Smooth muscle cell (in vitro differentiated cells): ENCODE results near the gene KCNH4. TPM values are rescaled to one million over a fixed set of nuclear protein-coding genes. Genes with fewer than 3 reads are reported as not detected.
A peak's percentile ranks its signal among the peaks of the same experiment; 100 is the strongest.
"Not testable (repeated sequence)": the region's sequence is repeated elsewhere in the genome, so short reads cannot be mapped to it uniquely, and the experiment has no call there.

ENCODE experiments used
- DNase-seq: peaks from one replicate; lab custom pipeline; 2025; ENCODE audit not compliant: unreplicated experiment; lab: John Stamatoyannopoulos, UW
- H2AFZ ChIP-seq: fragments of 200-600 bp; sonication (generic); 2 replicates; pipeline ENCODE4 v1.6.0; 2016; ENCODE audit warnings: antibody characterized with exemption, low read depth, mild to moderate bottlenecking
- H3F3A ChIP-seq: fragments of 200-600 bp; sonication (generic); 2 replicates; pipeline ENCODE4 v1.6.0; 2017; ENCODE audit warnings: antibody characterized with exemption, low read depth
- H3K27ac ChIP-seq: fragments of 200-600 bp; sonication (generic); 2 replicates; pipeline ENCODE4 v1.5.1; 2016; ENCODE audit warnings: low read depth, mild to moderate bottlenecking
- H3K27me3 ChIP-seq: fragments of 200-600 bp; sonication (generic); 2 replicates; pipeline ENCODE4 v1.6.1; 2016; ENCODE audit warnings: low read depth, mild to moderate bottlenecking
- H3K36me3 ChIP-seq: fragments of 200-600 bp; sonication (generic); 2 replicates; pipeline ENCODE4 v1.5.1; 2016; ENCODE audit warnings: low read depth
- H3K4me1 ChIP-seq: fragments of 200-600 bp; sonication (generic); 2 replicates; pipeline ENCODE4 v1.5.1; 2016; ENCODE audit warnings: low read depth
- H3K4me2 ChIP-seq: fragments of 200-600 bp; sonication (generic); 2 replicates; pipeline ENCODE4 v1.6.0; 2016; ENCODE audit warnings: mild to moderate bottlenecking
- H3K4me3 ChIP-seq: fragments of 200-600 bp; sonication (generic); 2 replicates; pipeline ENCODE4 v1.5.1; 2016; ENCODE audit warnings: mild to moderate bottlenecking
- H3K79me2 ChIP-seq: fragments of 200-600 bp; sonication (generic); 2 replicates; pipeline ENCODE4 v1.6.0; 2016; ENCODE audit warnings: low read depth, mild to moderate bottlenecking
- H3K9ac ChIP-seq: fragments of 200-600 bp; sonication (generic); 2 replicates; pipeline ENCODE4 v1.6.0; 2016; ENCODE audit warnings: low read depth
- H3K9me3 ChIP-seq: fragments of 200-600 bp; sonication (generic); replicated peaks from 2 replicates; pipeline ENCODE4 v1.5.1; 2016; ENCODE audit warnings: low read depth
- H4K20me1 ChIP-seq: fragments of 200-600 bp; sonication (generic); 2 replicates; pipeline ENCODE4 v1.6.0; 2016; ENCODE audit warnings: low read depth
- whole genome bisulfite sequencing: methylation state at CpG from one replicate; pipeline ENCODE4 v1.1.7; 2016; ENCODE audit warnings: low lambda C conversion rate; 5-methylcytosine and 5-hydroxymethylcytosine counted together
- polyA plus RNA-seq: library from polyadenylated mRNA; unstranded; fragments of >200 nt; fragmentation: Nextera tagmentation; extraction: Ambion mirVana; gene quantifications from 2 replicates; pipeline ENCODE4 v1.2.1, GENCODE V29; 2016
- total RNA-seq: library from RNA; depleted of rRNA; stranded (reverse); fragments of >200 nt; gene quantifications from 2 replicates; pipeline ENCODE4 v1.2.3, GENCODE V29; 2014
- TF ChIP-seq, protein P1 (sequence below): fragments of 200-600 bp; sonication (generic); IDR thresholded peaks from 2 replicates; pipeline ENCODE4 v1.5.1; 2017; ENCODE audit warnings: borderline replicate concordance, mild to moderate bottlenecking, antibody characterized with exemption; ENCODE audit not compliant: insufficient read depth, poor library complexity, severe bottlenecking

Gene KCNH4
- total and polyA plus RNA-seq, 2 experiments from 2014 or later = not detected

DNA sequence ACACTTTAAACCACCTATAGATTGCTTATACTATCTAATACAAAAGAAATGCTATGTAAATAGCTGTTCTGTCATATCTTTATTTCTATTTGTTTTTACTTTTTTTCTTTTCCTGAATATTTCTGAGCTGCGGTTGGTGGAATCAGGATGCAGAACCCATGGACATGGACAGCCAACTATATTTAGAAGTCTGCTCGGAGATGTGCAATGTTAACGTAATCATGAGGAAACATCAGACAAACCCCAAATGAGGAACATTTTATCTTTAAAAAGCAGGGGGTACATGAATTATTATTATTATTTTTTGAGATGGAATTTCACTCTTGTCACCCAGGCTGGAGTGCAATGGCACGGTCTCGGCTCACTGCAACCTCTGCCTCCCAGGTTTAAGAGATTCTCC, 44.7 kb upstream of the KCNH4 start:
- no peak overlapping the region for H3K4me3 ChIP-seq
- 99% methylated on average over 5 of the region's 5 CpGs for WGBS
- H3K79me2 ChIP-seq = no peaks in the 10 kb centered on the region
- no peak overlapping the region for H3K4me2 ChIP-seq
- peaks cover 10% of the 10 kb centered on the region for H4K20me1 ChIP-seq
- no peak for DNase-seq
- H3F3A ChIP-seq = no peaks in the 10 kb centered on the region
- no peaks in the 10 kb centered on the region for H3K36me3 ChIP-seq
- H3K9me3 ChIP-seq = no peaks in the 10 kb centered on the region
- H3K4me1 ChIP-seq = no peaks in the 10 kb centered on the region
- H3K27ac ChIP-seq = no peak overlapping the region
- no peak overlapping the region for H3K9ac ChIP-seq
- TF ChIP-seq, protein P1, sequence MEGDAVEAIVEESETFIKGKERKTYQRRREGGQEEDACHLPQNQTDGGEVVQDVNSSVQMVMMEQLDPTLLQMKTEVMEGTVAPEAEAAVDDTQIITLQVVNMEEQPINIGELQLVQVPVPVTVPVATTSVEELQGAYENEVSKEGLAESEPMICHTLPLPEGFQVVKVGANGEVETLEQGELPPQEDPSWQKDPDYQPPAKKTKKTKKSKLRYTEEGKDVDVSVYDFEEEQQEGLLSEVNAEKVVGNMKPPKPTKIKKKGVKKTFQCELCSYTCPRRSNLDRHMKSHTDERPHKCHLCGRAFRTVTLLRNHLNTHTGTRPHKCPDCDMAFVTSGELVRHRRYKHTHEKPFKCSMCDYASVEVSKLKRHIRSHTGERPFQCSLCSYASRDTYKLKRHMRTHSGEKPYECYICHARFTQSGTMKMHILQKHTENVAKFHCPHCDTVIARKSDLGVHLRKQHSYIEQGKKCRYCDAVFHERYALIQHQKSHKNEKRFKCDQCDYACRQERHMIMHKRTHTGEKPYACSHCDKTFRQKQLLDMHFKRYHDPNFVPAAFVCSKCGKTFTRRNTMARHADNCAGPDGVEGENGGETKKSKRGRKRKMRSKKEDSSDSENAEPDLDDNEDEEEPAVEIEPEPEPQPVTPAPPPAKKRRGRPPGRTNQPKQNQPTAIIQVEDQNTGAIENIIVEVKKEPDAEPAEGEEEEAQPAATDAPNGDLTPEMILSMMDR = no peak
- H3K27me3 ChIP-seq = no peaks in the 10 kb centered on the region
- no peak overlapping the region for H2AFZ ChIP-seq

DNA sequence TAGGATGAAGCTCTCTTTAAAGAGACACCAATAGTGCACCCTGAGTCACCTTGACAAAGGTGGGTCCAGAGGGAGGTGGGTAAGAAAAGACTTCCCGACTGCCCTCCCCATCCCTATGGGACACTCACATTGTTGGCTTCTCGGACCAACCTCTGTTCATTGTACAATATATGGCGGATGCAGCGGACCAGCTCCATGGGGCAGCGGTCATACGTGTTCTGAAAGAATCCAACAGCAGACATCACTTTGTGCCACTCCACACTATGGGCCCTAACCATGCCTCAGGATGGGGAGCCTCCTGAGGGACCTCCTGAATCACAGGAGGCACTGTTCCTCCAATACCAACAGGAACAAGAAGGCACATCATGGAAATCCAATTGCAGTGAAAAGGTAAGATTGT, 43.7 kb upstream of the KCNH4 start:
- no peak overlapping the region for H3K27ac ChIP-seq
- 98% methylated on average over 6 of the region's 6 CpGs for WGBS
- no peaks in the 10 kb centered on the region for H3K27me3 ChIP-seq
- peaks cover 10% of the 10 kb centered on the region for H4K20me1 ChIP-seq
- DNase-seq = no peak
- no peak overlapping the region for H3K4me3 ChIP-seq
- H3K9ac ChIP-seq = no peak overlapping the region
- no peak overlapping the region for H2AFZ ChIP-seq
- no peak overlapping the region for H3K4me2 ChIP-seq
- H3K4me1 ChIP-seq = no peaks in the 10 kb centered on the region
- no peaks in the 10 kb centered on the region for H3K79me2 ChIP-seq
- no peaks in the 10 kb centered on the region for H3K9me3 ChIP-seq
- no peaks in the 10 kb centered on the region for H3K36me3 ChIP-seq
- TF ChIP-seq, protein P1 = no peak
- no peaks in the 10 kb centered on the region for H3F3A ChIP-seq

DNA sequence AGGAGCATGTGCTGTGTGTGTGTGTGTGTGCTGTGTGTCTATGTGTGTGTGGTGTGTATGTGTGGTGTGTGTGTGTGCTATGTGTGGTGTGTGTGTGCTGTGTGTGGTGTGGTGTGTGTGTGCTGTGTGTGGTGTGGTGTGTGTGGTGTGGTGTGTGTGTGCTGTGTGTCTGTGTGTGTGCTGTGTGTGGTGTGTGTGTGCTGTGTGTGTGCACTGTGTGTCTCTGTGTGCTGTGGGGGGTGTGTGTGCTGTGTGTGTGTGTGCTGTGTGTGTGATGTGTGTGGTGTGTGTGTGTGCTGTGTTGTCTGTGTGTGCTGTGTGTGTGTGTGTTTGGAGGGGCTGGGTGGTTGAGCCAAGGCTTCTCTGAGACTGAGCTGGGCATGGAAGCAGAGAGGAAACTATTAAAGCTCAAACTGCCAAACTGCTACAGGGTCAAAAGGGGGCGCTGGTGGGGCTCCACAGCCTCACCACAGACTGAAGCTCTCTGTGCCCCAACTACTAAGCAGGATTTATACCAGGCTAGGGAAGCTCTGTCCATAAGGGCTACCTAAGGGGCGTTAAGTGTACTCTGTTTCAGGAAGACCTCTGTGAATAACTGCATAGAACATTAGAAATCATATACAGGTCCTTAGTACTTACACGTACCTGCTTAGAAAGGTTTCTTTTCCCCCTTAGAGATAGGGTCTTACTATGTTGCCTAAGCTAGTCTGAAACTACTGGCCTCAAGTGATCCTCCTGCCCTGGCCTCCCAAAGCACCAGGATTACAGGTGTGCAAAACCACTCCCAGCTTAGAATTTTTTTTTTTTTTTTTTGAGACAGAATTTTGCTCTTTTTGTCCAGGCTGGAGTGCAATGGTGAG, 41.2 kb upstream of the KCNH4 start:
- Histone ChIP-seq H2AFZ (no peak overlapping the region), H3K79me2 (no peaks in the 10 kb centered on the region), H3K4me2 (no peak overlapping the region), H3K36me3 (no peaks in the 10 kb centered on the region), H3K9me3 (no peaks in the 10 kb centered on the region), H3K27me3 (no peaks in the 10 kb centered on the region), H3K4me3 (no peak overlapping the region), H3K9ac (no peak overlapping the region), H3K27ac (no peak overlapping the region), H3F3A (no peaks in the 10 kb centered on the region), H3K4me1 (no peaks in the 10 kb centered on the region), H4K20me1 (peaks cover under 1% of the 10 kb centered on the region)
- 65% methylated on average over 3 of the region's 3 CpGs for WGBS
- no peak for DNase-seq
- TF ChIP-seq, protein P1 = peak; percentile 53

DNA sequence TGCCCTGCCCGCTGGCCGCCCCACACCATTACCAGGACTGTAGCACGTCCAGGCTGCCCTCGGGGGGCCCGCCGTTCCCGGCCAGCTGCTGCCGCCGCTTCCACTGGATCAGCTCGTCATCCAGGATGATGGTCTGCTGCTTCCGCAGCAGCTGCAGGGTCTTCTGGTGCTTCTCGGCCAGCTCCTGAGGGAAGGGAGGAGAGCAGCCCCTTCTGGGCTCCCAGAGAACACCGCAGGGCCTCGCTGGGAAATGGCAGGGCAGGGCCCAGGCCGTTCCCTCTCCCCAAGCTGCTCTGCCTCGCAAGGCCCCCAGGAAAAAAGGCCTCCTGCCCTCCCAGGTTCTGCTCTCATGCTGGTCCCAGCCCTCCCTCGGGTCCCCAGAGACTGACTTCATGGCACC, 38.3 kb upstream of the KCNH4 start:
- not testable (repeated sequence) for H3K4me1 ChIP-seq, H3K9me3 ChIP-seq, H3K27me3 ChIP-seq, H3F3A ChIP-seq, H2AFZ ChIP-seq, DNase-seq, H3K9ac ChIP-seq, H3K27ac ChIP-seq, H4K20me1 ChIP-seq, H3K79me2 ChIP-seq, H3K36me3 ChIP-seq, H3K4me3 ChIP-seq, H3K4me2 ChIP-seq
- no CpG with 5 or more reads among the region's 17 CpGs for WGBS
